Nasal cavity respiratory epithelium epithelial cell of viscerocranial mucosa (primary cell): ENCODE results near the gene EPHA3. TPM values are rescaled to one million over a fixed set of nuclear protein-coding genes. Genes with fewer than 3 reads are reported as not detected.

Source experiments
- total RNA-seq: library from RNA; depleted of rRNA; stranded (reverse); fragments of >200 nt; gene quantifications from 2 replicates; pipeline ENCODE4 v1.2.3, GENCODE V29; 2014

Gene EPHA3
- total RNA-seq = 0.14 TPM in 1 of 2 replicates, not detected in the other

GRCh38 chr3:89107461-89108290, at the start of gene EPHA3:
Gene EPHA3 (plus strand): TSS chr3:89107621. CDS start chr3:89107749, 128 bp downstream.

